HepG2 (cell line): Measurements from ENCODE around the gene RPTOR. TPM values are rescaled to one million over a fixed set of nuclear protein-coding genes. Genes with fewer than 3 reads are reported as not detected.

ENCODE experiments used
- ATAC-seq: fragments of 200-7000 bp; cut with Tn5 transposase; 3 replicates; pipeline ENCODE4 v1.9.1; 2020; ENCODE audit warnings: mild to moderate bottlenecking, moderate library complexity
- BruUV-seq: library from RNA; stranded (reverse); fragments of 400-500 nt; replicated peaks from 2 replicates; lab custom pipeline; 2021; lab: Mats Ljungman, UMichigan
- CTCF ChIA-PET: fragments of 300-600 bp; formaldehyde crosslinking; extraction: SDS; loops from one replicate; lab custom pipeline; 2021; ENCODE audit warnings: low total read pairs, inconsistent platforms, low intra/inter-chr PET ratio; lab: Yijun Ruan, JAX
- POLR2A ChIA-PET: fragments of 350-600 bp; sonication (Branson Sonifier 250); formaldehyde crosslinking; loops from one replicate; lab custom pipeline; 2020; ENCODE audit warnings: antibody characterized with exemption, inconsistent platforms; lab: Yijun Ruan, JAX
- DNase-seq: peaks from one replicate; pipeline ENCODE4 v3.0.0-alpha.2; 2015; ENCODE audit warnings: low spot score
- FAIRE-seq: peaks from 3 replicates; lab custom pipeline; 2011; peaks lifted over from hg19 to GRCh38; lab: Jason Lieb, UNC
- H2AFZ ChIP-seq: one replicate; pipeline ENCODE4 v1.6.1; 2011; ENCODE audit warnings: low read length, inconsistent platforms
- H3K27ac ChIP-seq: fragments of 300-600 bp; 3 replicates; pipeline ENCODE4 v1.8.0; 2011; ENCODE audit warnings: mixed run types, mild to moderate bottlenecking, mixed read lengths, low read length, inconsistent platforms; ENCODE audit not compliant: insufficient read depth; ENCODE audit errors: extremely low read length
- H3K27me3 ChIP-seq, 2 experiments: fragments of 200-600 bp in 1 of 2; 2 replicates in 1 of 2; 3 replicates in 1 of 2; pipeline versions ENCODE4 v1.6.0 to v1.8.0; 2011; ENCODE audit warnings: low read length in 2 of 2, mild to moderate bottlenecking in 2 of 2, moderate library complexity in 2 of 2, inconsistent platforms in 1 of 2; ENCODE audit not compliant: insufficient read depth in 2 of 2, control insufficient read depth in 1 of 2
- H3K36me3 ChIP-seq, 2 experiments: fragments of 200-600 bp in 1 of 2; replicated peaks in 1 of 2; 2 replicates in 1 of 2; 3 replicates in 1 of 2; pipeline versions ENCODE4 v1.5.1 to v1.8.0; 2011; ENCODE audit warnings: low read length in 2 of 2, inconsistent platforms in 1 of 2; ENCODE audit not compliant: insufficient read depth in 2 of 2, control insufficient read depth in 1 of 2
- H3K4me1 ChIP-seq: 2 replicates; pipeline ENCODE4 v1.5.1; 2012; ENCODE audit warnings: low read length, inconsistent platforms; ENCODE audit not compliant: insufficient read depth
- H3K4me2 ChIP-seq: 2 replicates; pipeline ENCODE4 v1.6.0; 2011; ENCODE audit warnings: low read depth, low read length, inconsistent platforms
- H3K4me3 ChIP-seq, 3 experiments: fragments of 200-600 bp in 1 of 3; sonication (generic), shearing (Covaris generic) in 1 of 3; replicated peaks in 1 of 3; 2 replicates each; pipeline ENCODE4 v1.5.1; 2011 to 2016; ENCODE audit warnings: low read length in 3 of 3, inconsistent platforms in 2 of 3, low read depth in 2 of 3, mild to moderate bottlenecking in 2 of 3, control low read depth in 1 of 3, mixed read lengths in 1 of 3; ENCODE audit not compliant: insufficient read depth in 1 of 3
- H3K79me2 ChIP-seq: one replicate; pipeline ENCODE4 v1.6.1; 2011; ENCODE audit warnings: low read length, inconsistent platforms; ENCODE audit not compliant: insufficient read depth
- H3K9ac ChIP-seq: 2 replicates; pipeline ENCODE4 v1.6.0; 2011; ENCODE audit warnings: mild to moderate bottlenecking, low read depth, low read length, inconsistent platforms; ENCODE audit not compliant: insufficient read depth
- H3K9me3 ChIP-seq: 2 replicates; pipeline ENCODE4 v1.5.1; 2012; ENCODE audit warnings: mild to moderate bottlenecking, low read length
- H4K20me1 ChIP-seq: 2 replicates; pipeline ENCODE4 v1.6.0; 2011; ENCODE audit warnings: inconsistent platforms, mild to moderate bottlenecking, low read length, moderate library complexity; ENCODE audit not compliant: insufficient read depth
- AGO2 ChIP-seq: fragments of 200-400 bp; formaldehyde crosslinking; optimal IDR thresholded peaks from 2 replicates; pipeline ENCODE3; 2017; ENCODE audit warnings: mild to moderate bottlenecking, low read depth, low read length, moderate library complexity
- ATRX ChIP-seq: sonication (generic); formaldehyde crosslinking; IDR thresholded peaks from 2 replicates; pipeline ENCODE4 v1.4.0; 2020; ENCODE audit warnings: missing genetic modification reagents, borderline replicate concordance
- ELF1 ChIP-seq: sonication (generic); formaldehyde crosslinking; IDR thresholded peaks from 2 replicates; pipeline ENCODE4 v1.4.0; 2020; ENCODE audit warnings: missing genetic modification reagents
- KMT2A ChIP-seq: sonication (generic); formaldehyde crosslinking; IDR thresholded peaks from 2 replicates; pipeline ENCODE4 v1.4.0; 2020; ENCODE audit warnings: missing genetic modification reagents
- MED13 ChIP-seq: sonication (generic); formaldehyde crosslinking; IDR thresholded peaks from 2 replicates; pipeline ENCODE4 v1.5.0; 2020; ENCODE audit warnings: missing genetic modification reagents
- PHF8 ChIP-seq: sonication (generic); formaldehyde crosslinking; IDR thresholded peaks from 2 replicates; pipeline ENCODE4 v1.5.0; 2020; ENCODE audit warnings: missing genetic modification reagents
- PLRG1 ChIP-seq: fragments of 450-650 bp; conservative IDR thresholded peaks from 2 replicates; pipeline ENCODE4 v1.6.1; 2016
- SOX6 ChIP-seq, 2 experiments: fragments of 450-650 bp in 1 of 2; sonication (generic) in 1 of 2; formaldehyde crosslinking in 1 of 2; IDR thresholded peaks; 2 replicates each; pipeline versions ENCODE4 v1.4.0 to v1.6.1; 2017 to 2020; ENCODE audit warnings: antibody characterized with exemption in 1 of 2, mild to moderate bottlenecking in 1 of 2, missing genetic modification reagents in 1 of 2
- SRY ChIP-seq: sonication (generic); formaldehyde crosslinking; IDR thresholded peaks from 2 replicates; pipeline ENCODE4 v1.8.0; 2022; ENCODE audit warnings: mild to moderate bottlenecking, missing genetic modification reagents
- ZBTB25 ChIP-seq: IDR thresholded peaks from 2 replicates; pipeline ENCODE4 v1.6.1; 2018; ENCODE audit warnings: missing genetic modification reagents
- ZNF589 ChIP-seq: sonication (generic); formaldehyde crosslinking; conservative IDR thresholded peaks from 2 replicates; pipeline ENCODE4 v1.8.0; 2022; ENCODE audit warnings: mild to moderate bottlenecking, moderate library complexity, missing genetic modification reagents
- WGBS: methylation state at CpG from one replicate; pipeline ENCODE4 v1.1.6; 2017; ENCODE audit warnings: low lambda C conversion rate; 5-methylcytosine and 5-hydroxymethylcytosine counted together
- in situ Hi-C: cut with HindIII; loops from 2 replicates; pipeline ENCODE4 v1.10.0; 2017; ENCODE audit warnings: low pct_unique_long_range_greater_than_20kb; ENCODE audit not compliant: extremely low pct_ligation_motif_present
- intact Hi-C: fragments of 100-400 bp; cut with micrococcal nuclease; formaldehyde crosslinking; loops from one replicate; pipeline ENCODE4 v1.10.0; 2022; ENCODE audit not compliant: unreplicated experiment
- polyA plus RNA-seq, 8 experiments: library from polyadenylated mRNA; depleted of rRNA in 3 of 8; stranded (reverse) in 7 of 8; unstranded in 1 of 8; fragments of >200 nt; fragmentation: Illumina TruSeq in 4 of 8; extraction: Trizol in 4 of 8; gene quantifications; 2 replicates each; pipeline versions ENCODE4 v1.2.1 to v1.2.3, GENCODE V29; 2011 to 2016; ENCODE audit warnings: low read depth in 4 of 8, missing spikeins in 1 of 8, mixed read lengths in 1 of 8; ENCODE audit not compliant: insufficient read depth in 1 of 8
- total RNA-seq, 5 experiments: library from RNA; depleted of rRNA; stranded (reverse); fragments of >200 nt; fragmentation: Illumina TruSeq; extraction: Trizol; gene quantifications; 2 replicates each; pipeline ENCODE4 v1.2.3, GENCODE V29; 2016; ENCODE audit warnings: low read depth in 1 of 5
- TF ChIP-seq, protein P1 (sequence below): sonication (generic); formaldehyde crosslinking; IDR thresholded peaks from 2 replicates; pipeline ENCODE4 v1.8.0; 2022; ENCODE audit warnings: mild to moderate bottlenecking, missing genetic modification reagents; ENCODE audit not compliant: insufficient replicate concordance
- TF ChIP-seq, protein P2 (sequence below): sonication (generic); formaldehyde crosslinking; IDR thresholded peaks from 2 replicates; pipeline ENCODE4 v1.5.0; 2020; ENCODE audit warnings: missing genetic modification reagents

The RPTOR gene
- total and polyA plus RNA-seq, 2 of the 13 experiments (the other 11 are each of a cell fraction or from before 2014, with no cell fraction given), result 6.6 to 25.3 TPM

DNA sequence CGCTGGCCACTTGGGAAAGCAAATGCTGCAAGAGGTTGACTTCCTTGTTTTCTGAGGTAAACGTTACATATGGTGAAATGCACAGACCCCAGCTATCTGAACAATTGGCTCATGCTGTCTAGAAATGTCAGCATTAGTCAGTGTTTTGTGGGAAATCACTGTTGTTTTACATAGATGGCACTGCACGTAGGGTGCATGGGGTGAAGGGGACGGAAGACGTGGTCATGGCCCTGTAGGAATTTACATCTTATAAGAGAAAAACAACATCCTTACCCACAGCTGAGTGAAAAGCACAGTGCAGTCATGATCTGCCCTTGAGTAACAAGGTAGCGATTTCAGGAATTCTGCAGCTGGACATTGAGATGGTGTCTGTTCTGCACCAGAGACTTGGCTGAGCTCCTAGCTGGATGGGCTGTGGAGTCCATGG is 15.2 kb downstream of the RPTOR start:
- ChIA-PET CTCF (no interaction called here), POLR2A (no interaction called here)
- intact Hi-C loops (no loop called here), in situ Hi-C loops (no loop called here)
- BruUV-seq, result no TSS peak
- H4K20me1 ChIP-seq, result peaks cover 19% of the 10 kb centered on the region
- H3K4me2 ChIP-seq, result no peak overlapping the region
- no peak for DNase-seq
- H3K9me3 ChIP-seq, result no peaks in the 10 kb centered on the region
- FAIRE-seq, result no peak
- TF ChIP-seq ELF1 (CRISPR knock-in tag) (no peak), AGO2 (no peak), ATRX (CRISPR knock-in tag) (no peak)
- TF ChIP-seq, protein P1, sequence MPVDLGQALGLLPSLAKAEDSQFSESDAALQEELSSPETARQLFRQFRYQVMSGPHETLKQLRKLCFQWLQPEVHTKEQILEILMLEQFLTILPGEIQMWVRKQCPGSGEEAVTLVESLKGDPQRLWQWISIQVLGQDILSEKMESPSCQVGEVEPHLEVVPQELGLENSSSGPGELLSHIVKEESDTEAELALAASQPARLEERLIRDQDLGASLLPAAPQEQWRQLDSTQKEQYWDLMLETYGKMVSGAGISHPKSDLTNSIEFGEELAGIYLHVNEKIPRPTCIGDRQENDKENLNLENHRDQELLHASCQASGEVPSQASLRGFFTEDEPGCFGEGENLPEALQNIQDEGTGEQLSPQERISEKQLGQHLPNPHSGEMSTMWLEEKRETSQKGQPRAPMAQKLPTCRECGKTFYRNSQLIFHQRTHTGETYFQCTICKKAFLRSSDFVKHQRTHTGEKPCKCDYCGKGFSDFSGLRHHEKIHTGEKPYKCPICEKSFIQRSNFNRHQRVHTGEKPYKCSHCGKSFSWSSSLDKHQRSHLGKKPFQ (CRISPR knock-in tag), result no peak
- no peak overlapping the region for H2AFZ ChIP-seq
- no peaks in the 10 kb centered on the region for H3K27me3 ChIP-seq
- peaks cover 17 to 41% of the 10 kb centered on the region in 2 experiments for H3K36me3 ChIP-seq
- no peaks in the 10 kb centered on the region for H3K4me1 ChIP-seq
- H3K9ac ChIP-seq, result no peak overlapping the region
- peaks cover 84% of the 10 kb centered on the region for H3K79me2 ChIP-seq
- H3K4me3 ChIP-seq, result no peak overlapping the region
- WGBS, result 84% methylated on average over 6 of the region's 6 CpGs
- ATAC-seq, result no peak; the same call in 2 of the 3 replicates
- no peak overlapping the region for H3K27ac ChIP-seq

DNA sequence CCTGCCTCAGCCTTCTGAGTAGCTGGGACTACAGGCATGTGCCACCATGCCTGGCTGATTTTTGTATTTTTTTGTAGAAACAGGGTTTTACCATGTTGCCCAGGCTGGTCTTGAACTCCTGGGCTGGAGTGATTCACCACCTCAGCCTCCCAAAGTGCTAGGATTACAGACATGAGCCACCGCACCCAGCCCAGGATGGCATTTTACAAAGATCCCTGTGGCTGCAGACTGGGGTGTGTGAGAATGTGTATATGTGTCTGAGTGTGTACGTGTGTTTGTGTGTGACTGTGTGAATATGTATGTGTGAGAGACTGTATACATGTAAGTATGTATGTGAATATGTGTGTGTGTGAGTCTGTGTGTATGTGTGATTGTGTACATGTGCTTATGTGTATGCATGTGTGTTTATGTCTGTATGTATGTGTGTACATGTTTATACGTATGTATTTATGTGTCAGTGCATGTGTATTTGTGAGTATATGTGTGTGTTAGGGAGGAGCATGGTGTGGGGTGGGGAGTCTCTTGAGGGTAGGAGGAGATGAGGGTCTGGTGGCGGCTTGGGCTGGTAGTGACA is 17.0 kb downstream of the RPTOR start:
- no peak for DNase-seq
- Histone ChIP-seq H3K4me1 (no peaks in the 10 kb centered on the region), H2AFZ (no peak overlapping the region), H3K27me3 (no peaks in the 10 kb centered on the region), H3K36me3 (peaks cover 11 to 28% of the 10 kb centered on the region in 2 experiments), H3K4me3 (no peak overlapping the region), H3K27ac (no peak overlapping the region), H3K9ac (no peak overlapping the region), H3K79me2 (peaks cover 81% of the 10 kb centered on the region), H4K20me1 (peaks cover 11% of the 10 kb centered on the region; the same call in 1 of the 2 replicates), H3K4me2 (no peak overlapping the region), H3K9me3 (no peaks in the 10 kb centered on the region)
- BruUV-seq, result no TSS peak
- ChIA-PET CTCF (no interaction called here), POLR2A (no interaction called here)
- no peak for ATAC-seq
- in situ Hi-C loops, result no loop called here
- WGBS, result 98% methylated on average over 4 of the region's 4 CpGs
- no peak for FAIRE-seq
- intact Hi-C loops, result no loop called here
- TF ChIP-seq MED13, result no peak
- TF ChIP-seq KMT2A (CRISPR knock-in tag), result no peak
- TF ChIP-seq PLRG1, result 0 out of 2 replicates have a peak, but pooled peaks have one; percentile 46
- TF ChIP-seq ZBTB25 (CRISPR knock-in tag), result no peak
- TF ChIP-seq PHF8 (CRISPR knock-in tag), result no peak
- TF ChIP-seq, protein P2, sequence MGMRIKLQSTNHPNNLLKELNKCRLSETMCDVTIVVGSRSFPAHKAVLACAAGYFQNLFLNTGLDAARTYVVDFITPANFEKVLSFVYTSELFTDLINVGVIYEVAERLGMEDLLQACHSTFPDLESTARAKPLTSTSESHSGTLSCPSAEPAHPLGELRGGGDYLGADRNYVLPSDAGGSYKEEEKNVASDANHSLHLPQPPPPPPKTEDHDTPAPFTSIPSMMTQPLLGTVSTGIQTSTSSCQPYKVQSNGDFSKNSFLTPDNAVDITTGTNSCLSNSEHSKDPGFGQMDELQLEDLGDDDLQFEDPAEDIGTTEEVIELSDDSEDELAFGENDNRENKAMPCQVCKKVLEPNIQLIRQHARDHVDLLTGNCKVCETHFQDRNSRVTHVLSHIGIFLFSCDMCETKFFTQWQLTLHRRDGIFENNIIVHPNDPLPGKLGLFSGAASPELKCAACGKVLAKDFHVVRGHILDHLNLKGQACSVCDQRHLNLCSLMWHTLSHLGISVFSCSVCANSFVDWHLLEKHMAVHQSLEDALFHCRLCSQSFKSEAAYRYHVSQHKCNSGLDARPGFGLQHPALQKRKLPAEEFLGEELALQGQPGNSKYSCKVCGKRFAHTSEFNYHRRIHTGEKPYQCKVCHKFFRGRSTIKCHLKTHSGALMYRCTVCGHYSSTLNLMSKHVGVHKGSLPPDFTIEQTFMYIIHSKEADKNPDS (CRISPR knock-in tag), result no peak
- TF ChIP-seq SOX6 (IDR thresholded peaks at IDR 0.05), result 0 out of 2 replicates have a peak, but pooled peaks have one; percentile 41
- no peak for TF ChIP-seq SOX6 (CRISPR knock-in tag; IDR thresholded peaks at IDR 0.05)
- no peak for TF ChIP-seq SRY (CRISPR knock-in tag)
- TF ChIP-seq ZNF589 (CRISPR knock-in tag), result no peak
